Measurements from ENCODE around the gene MAN2A1.

MAN2A1 gene

GRCh38 chr5:109903061-109903460 lies 213.3 kb downstream of the MAN2A1 start:
- no peaks in the 10 kb centered on the region for H3K36me3 ChIP-seq
- no peaks in the 10 kb centered on the region for H3K4me1 ChIP-seq (ENCODE audit: control insufficient read depth in 1 of 2, insufficient read depth in 1 of 2, low read depth in 1 of 2, low read length in 1 of 2)
- no peak for TF ChIP-seq CTCF (IDR thresholded peaks at IDR 0.05)
- no peaks in the 10 kb centered on the region for H3K9me3 ChIP-seq
- H3K4me3 ChIP-seq (ENCODE audit: low read depth in 1 of 2, low read length in 1 of 2) = no peak overlapping the region
- no peak overlapping the region for H3K27ac ChIP-seq
- no peaks in the 10 kb centered on the region for H3K27me3 ChIP-seq

- H3K4me3 ChIP-seq (ENCODE audit: low read depth in 1 of 2, low read length in 1 of 2) = no peak overlapping the region
- TF ChIP-seq CTCF (IDR thresholded peaks at IDR 0.05) = no peak
- H3K9me3 ChIP-seq = no peaks in the 10 kb centered on the region
- no peaks in the 10 kb centered on the region for H3K36me3 ChIP-seq
- H3K4me1 ChIP-seq (ENCODE audit: control insufficient read depth in 1 of 2, insufficient read depth in 1 of 2, low read depth in 1 of 2, low read length in 1 of 2) = no peaks in the 10 kb centered on the region
- no peaks in the 10 kb centered on the region for H3K27me3 ChIP-seq
- no peak overlapping the region for H3K27ac ChIP-seq
These were observed 216.2 kb downstream of the MAN2A1 start for GRCh38 chr5:109905906-109906305.

GRCh38 chr5:109907189-109907588 lies 217.5 kb downstream of the MAN2A1 start:
- no peak for TF ChIP-seq CTCF (IDR thresholded peaks at IDR 0.05)

GRCh38 chr5:109907731-109908130 lies 218.0 kb downstream of the MAN2A1 start:
- no peak overlapping the region for H3K27ac ChIP-seq
- no peak for TF ChIP-seq CTCF (IDR thresholded peaks at IDR 0.05)
- H3K9me3 ChIP-seq = no peaks in the 10 kb centered on the region

More at GRCh38 chr5:109907189-109907588, 217.5 kb downstream of the MAN2A1 start:
- H3K36me3 ChIP-seq = no peaks in the 10 kb centered on the region
- no peaks in the 10 kb centered on the region for H3K27me3 ChIP-seq
- no peak overlapping the region for H3K27ac ChIP-seq
- no peaks in the 10 kb centered on the region for H3K4me1 ChIP-seq (ENCODE audit: control insufficient read depth in 1 of 2, insufficient read depth in 1 of 2, low read depth in 1 of 2, low read length in 1 of 2)
- H3K4me3 ChIP-seq (ENCODE audit: low read depth in 1 of 2, low read length in 1 of 2) = no peak overlapping the region
- H3K9me3 ChIP-seq = no peaks in the 10 kb centered on the region

GRCh38 chr5:109908366-109908765 lies 218.6 kb downstream of the MAN2A1 start:
- Histone ChIP-seq H3K9me3 (no peaks in the 10 kb centered on the region), H3K4me3 (ENCODE audit: low read depth in 1 of 2, low read length in 1 of 2) (no peak overlapping the region), H3K27ac (no peak overlapping the region), H3K36me3 (no peaks in the 10 kb centered on the region), H3K4me1 (ENCODE audit: control insufficient read depth in 1 of 2, insufficient read depth in 1 of 2, low read depth in 1 of 2, low read length in 1 of 2) (no peaks in the 10 kb centered on the region), H3K27me3 (no peaks in the 10 kb centered on the region)
- no peak for TF ChIP-seq CTCF (IDR thresholded peaks at IDR 0.05)

More at GRCh38 chr5:109907731-109908130, 218.0 kb downstream of the MAN2A1 start:
- Histone ChIP-seq H3K4me1 (ENCODE audit: control insufficient read depth in 1 of 2, insufficient read depth in 1 of 2, low read depth in 1 of 2, low read length in 1 of 2) (no peaks in the 10 kb centered on the region), H3K4me3 (ENCODE audit: low read depth in 1 of 2, low read length in 1 of 2) (no peak overlapping the region), H3K27me3 (no peaks in the 10 kb centered on the region), H3K36me3 (no peaks in the 10 kb centered on the region)

GRCh38 chr5:109910874-109911273 lies 221.1 kb downstream of the MAN2A1 start:
- TF ChIP-seq CTCF (IDR thresholded peaks at IDR 0.05) = no peak
- H3K9me3 ChIP-seq = no peaks in the 10 kb centered on the region
- H3K4me1 ChIP-seq (ENCODE audit: control insufficient read depth in 1 of 2, insufficient read depth in 1 of 2, low read depth in 1 of 2, low read length in 1 of 2) = no peaks in the 10 kb centered on the region

More at GRCh38 chr5:109910874-109911273, 221.1 kb downstream of the MAN2A1 start:
- Histone ChIP-seq H3K4me3 (ENCODE audit: low read depth in 1 of 2, low read length in 1 of 2) (no peak overlapping the region), H3K27ac (no peak overlapping the region), H3K27me3 (no peaks in the 10 kb centered on the region), H3K36me3 (no peaks in the 10 kb centered on the region)
